Stimulated activated naive CD8-positive, alpha-beta T cell treated with anti-CD3 and anti-CD28 coated beads, Interleukin-15, Interleukin-2, amounts not matched to agents 100 ng/mL and 50 ng/mL, for 24 hours (primary cell): ENCODE measurements around the gene VARS2.
"Not testable (repeated sequence)": the region's sequence is repeated elsewhere in the genome, so short reads cannot be mapped to it uniquely, and the experiment has no call there.

Experiments used
- H3K27ac Mint-ChIP-seq: one replicate; pipeline ENCODE4 v1.8.0; 2021; ENCODE audit warnings: mild to moderate bottlenecking, mixed read lengths
- H3K27me3 Mint-ChIP-seq: one replicate; pipeline ENCODE4 v1.8.0; 2021; ENCODE audit warnings: mixed read lengths
- H3K36me3 Mint-ChIP-seq: one replicate; pipeline ENCODE4 v1.8.0; 2021; ENCODE audit warnings: low read depth, mixed read lengths
- H3K4me1 Mint-ChIP-seq: one replicate; pipeline ENCODE4 v1.8.0; 2021; ENCODE audit warnings: low read depth, mixed read lengths
- H3K4me3 Mint-ChIP-seq: one replicate; pipeline ENCODE4 v1.8.0; 2021; ENCODE audit warnings: mild to moderate bottlenecking, mixed read lengths
- H3K9me3 Mint-ChIP-seq: one replicate; pipeline ENCODE4 v1.8.0; 2021; ENCODE audit warnings: mixed read lengths

Gene VARS2

DNA sequence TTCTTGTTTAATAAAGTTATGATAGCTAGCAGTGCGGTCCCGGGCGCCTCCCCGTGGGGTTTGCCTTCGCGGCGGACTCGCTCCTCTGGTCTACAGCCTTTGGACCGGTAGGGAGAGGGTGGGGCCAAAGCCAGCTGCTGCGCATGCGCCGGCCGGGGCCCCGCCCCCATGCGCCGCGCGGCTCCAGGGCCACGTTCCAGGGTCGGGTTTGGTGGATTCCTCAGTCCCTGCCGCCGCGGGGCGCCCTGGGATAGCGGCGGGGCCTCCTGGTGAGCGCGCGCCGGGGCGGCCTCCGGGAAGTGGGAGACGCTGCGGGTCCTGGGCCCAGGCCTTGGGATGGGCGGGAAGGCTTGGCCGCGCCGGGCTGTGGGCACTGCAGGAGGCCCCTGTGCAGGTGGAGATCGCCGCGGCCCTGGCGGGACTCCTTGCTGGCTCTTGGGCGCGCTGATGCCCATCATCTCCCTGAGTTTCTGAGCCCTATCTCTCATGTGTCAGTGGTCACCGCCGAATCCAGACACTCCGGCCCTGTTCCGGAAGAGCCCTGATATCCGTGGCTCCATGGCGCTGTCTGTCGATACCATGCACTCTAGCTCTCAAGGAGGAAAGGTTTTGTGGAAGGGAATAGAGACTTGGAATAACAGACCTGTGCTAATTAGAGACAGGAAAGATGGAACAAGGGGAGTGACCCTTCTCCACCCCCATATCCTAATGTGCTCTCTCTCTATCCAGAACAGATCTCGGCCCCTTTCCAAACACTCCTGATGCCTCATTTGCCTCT is at the start of gene VARS2:
Gene VARS2, plus strand, starts transcription at position 163 of the 778 bp plus-strand sequence. Its CDS starts 599 bp downstream, at position 762.
- Mint-ChIP-seq H3K27ac (peak within 1 kb of the TSS; percentile 94), H3K36me3 (peaks cover 78% of the 10 kb centered on the region), H3K9me3 (no peaks in the 10 kb centered on the region), H3K4me1 (peaks cover 38% of the 10 kb centered on the region), H3K27me3 (no peaks in the 10 kb centered on the region), H3K4me3 (peak within 1 kb of the TSS; percentile 93)

DNA sequence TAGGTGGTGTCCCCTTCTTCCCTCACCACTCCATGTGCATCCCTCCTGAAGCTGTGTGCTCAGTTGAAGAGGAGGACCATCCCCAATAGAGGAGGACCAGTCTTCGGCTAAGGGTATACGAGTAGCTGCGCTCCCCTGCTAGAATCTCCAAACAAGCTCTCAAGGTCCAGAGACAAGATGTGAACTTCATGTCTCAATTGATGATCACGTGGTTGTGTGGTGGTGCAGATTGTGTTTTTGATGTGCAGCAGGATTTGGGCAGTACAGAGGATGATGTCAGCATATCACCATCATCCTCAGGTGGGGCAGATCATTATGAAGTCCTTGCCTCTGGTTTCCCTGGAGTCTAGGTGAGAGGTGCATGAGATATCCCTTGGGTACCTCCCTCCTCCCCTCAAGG is 49.7 kb upstream of the VARS2 start:
- peaks cover 20% of the 10 kb centered on the region for H3K4me1 Mint-ChIP-seq

DNA sequence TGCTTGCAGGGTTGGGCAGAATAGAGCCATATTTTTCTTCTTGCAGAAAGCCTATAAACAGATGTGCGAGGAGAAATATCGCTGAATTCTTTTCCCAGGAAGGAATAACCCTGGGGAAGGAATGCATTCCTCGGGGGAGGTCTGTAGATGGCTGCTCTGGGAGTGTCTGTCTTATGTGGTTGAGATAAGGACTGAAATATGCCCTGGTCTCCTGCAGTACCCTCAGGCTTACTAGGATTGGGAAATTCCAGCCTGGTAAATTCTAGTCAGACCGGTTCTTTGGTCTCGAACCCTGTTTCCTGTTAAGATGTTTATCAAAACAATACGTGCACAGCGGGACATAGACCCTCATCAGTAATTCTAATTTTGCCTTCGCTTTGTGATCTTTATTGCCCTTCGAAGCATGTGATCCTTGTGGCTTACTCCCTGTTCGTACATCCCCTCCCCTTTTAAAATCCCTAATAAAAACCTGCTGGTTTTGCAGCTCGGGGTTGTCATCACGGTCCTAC is 44.7 kb upstream of the VARS2 start:
- H3K4me3 Mint-ChIP-seq, H3K27ac Mint-ChIP-seq, H3K27me3 Mint-ChIP-seq: not testable (repeated sequence)
- Mint-ChIP-seq H3K36me3 (peaks cover 30% of the 10 kb centered on the region), H3K4me1 (peaks cover 27% of the 10 kb centered on the region), H3K9me3 (peaks cover 32% of the 10 kb centered on the region)

More for the DNA sequence above, 49.7 kb upstream of the VARS2 start:
- peaks cover 14% of the 10 kb centered on the region for H3K36me3 Mint-ChIP-seq
- H3K4me3 Mint-ChIP-seq, result no peak overlapping the region
- no peak overlapping the region for H3K27ac Mint-ChIP-seq
- no peaks in the 10 kb centered on the region for H3K27me3 Mint-ChIP-seq
- H3K9me3 Mint-ChIP-seq, result peaks cover 20% of the 10 kb centered on the region

DNA sequence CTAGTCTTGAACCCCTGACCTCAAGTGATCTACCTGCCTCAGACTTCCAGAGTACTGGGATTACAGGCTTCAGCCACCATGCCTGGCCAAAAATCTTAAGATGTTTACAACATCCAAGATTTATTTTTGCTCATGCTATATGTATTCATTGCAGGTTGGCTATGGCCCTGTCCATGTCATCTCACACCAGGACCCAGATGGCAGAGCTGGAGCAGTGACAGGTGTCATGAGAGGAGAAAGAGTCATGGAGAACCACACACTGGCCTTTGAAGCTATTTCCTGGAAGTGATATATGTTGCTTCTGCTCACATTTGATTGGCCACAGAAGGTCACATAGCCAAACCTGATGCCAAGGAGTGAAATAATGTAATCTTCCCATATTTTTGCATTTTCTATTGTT is 43.5 kb upstream of the VARS2 start:
- Mint-ChIP-seq H3K9me3 (peaks cover 32% of the 10 kb centered on the region), H3K4me3 (peak overlapping the region; percentile 47), H3K4me1 (peaks cover 31% of the 10 kb centered on the region), H3K27me3 (no peaks in the 10 kb centered on the region), H3K36me3 (peaks cover 30% of the 10 kb centered on the region), H3K27ac (peak overlapping the region; percentile 97)

DNA sequence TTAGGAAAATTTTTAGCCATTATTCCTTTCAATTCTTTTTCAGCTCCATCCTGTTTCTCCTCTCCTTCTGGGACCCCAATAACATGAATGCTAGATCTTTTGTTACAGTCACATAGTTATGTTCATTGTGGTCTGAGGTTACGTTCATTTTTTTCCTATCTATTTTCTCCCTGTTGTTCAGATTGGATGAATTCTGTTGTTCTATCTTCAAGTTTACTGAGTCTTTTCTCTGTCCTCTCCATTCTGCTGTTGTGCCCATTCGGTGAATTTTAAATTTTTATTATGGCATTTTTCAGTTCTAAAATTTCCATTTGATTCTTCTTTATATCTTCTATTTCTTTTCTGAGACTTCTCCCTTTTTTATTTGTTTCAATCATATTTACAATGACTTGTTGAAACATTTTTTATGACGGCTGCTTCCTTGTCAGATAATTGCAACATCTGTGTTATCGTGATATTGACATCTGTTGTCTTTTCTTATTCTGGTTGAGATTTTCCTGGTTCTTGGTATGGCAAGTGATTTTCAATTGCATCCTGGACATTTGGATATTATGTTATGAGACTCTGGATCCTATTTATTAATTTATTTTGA is 42.4 kb upstream of the VARS2 start:
- Mint-ChIP-seq H3K27ac (peak overlapping the region; percentile 97), H3K4me1 (peaks cover 41% of the 10 kb centered on the region), H3K4me3 (peak overlapping the region; percentile 57), H3K9me3 (peaks cover 32% of the 10 kb centered on the region), H3K27me3 (no peaks in the 10 kb centered on the region), H3K36me3 (peaks cover 30% of the 10 kb centered on the region)

DNA sequence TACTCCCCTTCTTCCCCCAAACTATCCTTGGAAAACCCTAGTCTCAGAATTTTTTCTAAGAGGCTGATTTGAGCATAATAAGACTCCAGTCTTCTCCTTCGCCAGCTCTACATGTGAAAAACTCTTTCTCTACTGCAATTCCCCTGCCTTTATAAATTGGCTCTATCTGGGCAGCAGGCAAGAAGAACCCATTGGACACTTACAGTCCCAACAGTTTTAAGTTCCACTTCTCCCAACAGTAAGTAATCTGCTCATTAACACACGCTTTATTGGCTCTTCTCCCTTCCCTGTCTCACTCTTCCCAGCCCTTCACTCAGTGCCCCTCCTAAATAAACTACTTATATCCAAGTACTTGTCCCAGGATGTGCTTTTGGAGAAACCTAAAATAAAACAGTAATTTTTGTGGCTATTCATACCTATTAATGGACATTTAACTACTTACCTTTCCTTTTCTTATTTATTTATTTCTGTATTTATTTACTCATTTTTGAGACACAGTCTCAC is 40.8 kb upstream of the VARS2 start:
- no peaks in the 10 kb centered on the region for H3K27me3 Mint-ChIP-seq
- no peak overlapping the region for H3K4me3 Mint-ChIP-seq
- H3K9me3 Mint-ChIP-seq, result peaks cover 28% of the 10 kb centered on the region
- H3K27ac Mint-ChIP-seq, result no peak overlapping the region
- peaks cover 30% of the 10 kb centered on the region for H3K36me3 Mint-ChIP-seq
- peaks cover 55% of the 10 kb centered on the region for H3K4me1 Mint-ChIP-seq

DNA sequence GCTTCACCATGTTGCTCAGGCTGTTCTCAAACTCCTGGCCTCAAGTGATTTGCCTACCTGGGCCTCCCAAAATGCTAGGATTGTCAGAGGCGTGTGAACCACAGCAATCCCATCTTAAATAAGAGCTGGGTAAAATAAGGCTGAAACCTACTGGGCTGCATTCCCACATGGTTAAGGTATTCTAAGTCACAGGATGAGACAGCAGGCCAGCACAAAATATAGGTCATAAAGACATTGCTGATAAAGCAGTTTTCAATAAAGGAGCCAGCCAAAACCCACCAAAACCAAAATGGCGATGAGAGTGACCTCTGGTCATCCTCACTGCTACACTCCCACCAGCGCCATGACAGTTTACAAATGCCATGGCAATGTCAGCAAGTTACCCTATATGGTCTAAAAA is 40.2 kb upstream of the VARS2 start:
- H3K4me1 Mint-ChIP-seq, result peaks cover 60% of the 10 kb centered on the region
- not testable (repeated sequence) for H3K4me3 Mint-ChIP-seq
- H3K9me3 Mint-ChIP-seq, result peaks cover 22% of the 10 kb centered on the region

DNA sequence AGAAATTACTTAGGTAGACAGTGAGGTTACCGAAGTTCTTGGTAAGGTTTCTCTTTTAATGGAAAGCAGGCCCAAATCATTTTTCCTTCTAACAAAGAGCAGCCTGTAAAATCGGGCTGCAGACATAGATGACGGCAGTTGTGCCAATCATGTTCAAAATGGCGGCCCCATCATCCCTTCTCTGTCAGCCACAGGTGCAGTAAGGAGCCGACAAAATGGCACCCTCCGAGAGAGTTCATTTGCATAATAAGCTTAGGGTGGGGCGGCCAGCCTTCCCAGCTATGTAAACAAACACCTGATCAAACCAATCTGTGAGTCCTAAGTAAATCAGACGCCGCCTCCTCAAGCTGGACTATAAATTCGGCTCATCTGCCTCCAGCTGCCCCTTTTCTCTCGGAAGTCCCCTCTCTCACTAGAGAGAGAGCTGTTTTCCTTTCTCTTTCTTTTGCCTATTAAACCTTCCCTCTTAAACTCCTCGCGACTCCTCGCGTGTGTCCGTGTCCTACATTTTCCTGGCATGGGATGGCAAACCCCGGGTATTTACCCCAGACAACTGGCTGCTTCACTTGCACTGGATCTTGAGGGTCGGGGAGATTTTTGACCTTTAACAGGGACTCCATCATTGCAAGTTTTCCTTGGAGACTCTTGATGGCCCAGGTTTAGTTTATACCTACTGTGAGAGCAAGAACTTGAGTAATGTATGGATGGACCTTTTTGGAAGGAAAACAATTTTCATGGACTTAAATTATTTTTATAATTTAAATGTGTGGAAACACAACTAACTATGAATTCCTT is 38.6 kb upstream of the VARS2 start:
- Mint-ChIP-seq H3K36me3 (peaks cover 17% of the 10 kb centered on the region), H3K4me3 (no peak overlapping the region), H3K27ac (peak overlapping the region; percentile 74), H3K27me3 (no peaks in the 10 kb centered on the region), H3K9me3 (peaks cover 18% of the 10 kb centered on the region), H3K4me1 (peaks cover 64% of the 10 kb centered on the region)

More for the DNA sequence above, 40.2 kb upstream of the VARS2 start:
- H3K27ac Mint-ChIP-seq, H3K27me3 Mint-ChIP-seq: not testable (repeated sequence)
- H3K36me3 Mint-ChIP-seq, result peaks cover 26% of the 10 kb centered on the region

DNA sequence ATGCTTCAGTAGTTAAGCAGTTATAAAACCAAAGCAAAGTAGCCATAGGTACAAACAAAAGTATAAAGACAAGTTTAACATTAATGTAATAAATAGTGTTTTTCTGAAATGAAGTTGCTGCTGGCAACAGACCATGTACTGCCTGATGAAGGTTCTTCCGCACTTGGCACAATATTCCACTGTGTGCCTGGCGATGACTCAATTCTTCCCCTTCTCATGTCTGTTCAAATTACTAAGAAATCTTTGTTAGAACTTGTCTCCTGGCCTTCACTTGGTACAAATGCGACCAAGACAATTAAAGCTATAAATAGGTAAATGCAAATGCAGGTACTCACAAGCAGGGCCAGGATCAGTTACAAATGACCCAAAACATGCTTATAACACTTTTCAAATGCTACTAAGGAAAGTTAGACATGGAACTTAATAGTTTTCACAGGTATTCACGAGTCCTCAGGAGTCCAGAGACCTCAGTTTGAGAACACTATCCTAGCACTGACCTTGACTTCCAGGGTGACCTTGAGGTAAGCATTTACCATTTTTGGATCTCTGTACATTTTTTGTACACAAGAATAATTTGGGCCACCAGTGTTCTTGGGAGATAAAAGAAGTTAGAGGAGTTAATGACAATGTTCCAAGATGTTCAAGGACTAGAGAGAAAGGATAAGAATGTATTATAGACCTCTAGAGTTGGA is 37.9 kb upstream of the VARS2 start:
- Mint-ChIP-seq H3K36me3 (peaks cover 13% of the 10 kb centered on the region), H3K4me1 (peaks cover 57% of the 10 kb centered on the region), H3K9me3 (peaks cover 13% of the 10 kb centered on the region), H3K4me3 (peak overlapping the region; percentile 49), H3K27me3 (no peaks in the 10 kb centered on the region), H3K27ac (peak overlapping the region; percentile 79)

DNA sequence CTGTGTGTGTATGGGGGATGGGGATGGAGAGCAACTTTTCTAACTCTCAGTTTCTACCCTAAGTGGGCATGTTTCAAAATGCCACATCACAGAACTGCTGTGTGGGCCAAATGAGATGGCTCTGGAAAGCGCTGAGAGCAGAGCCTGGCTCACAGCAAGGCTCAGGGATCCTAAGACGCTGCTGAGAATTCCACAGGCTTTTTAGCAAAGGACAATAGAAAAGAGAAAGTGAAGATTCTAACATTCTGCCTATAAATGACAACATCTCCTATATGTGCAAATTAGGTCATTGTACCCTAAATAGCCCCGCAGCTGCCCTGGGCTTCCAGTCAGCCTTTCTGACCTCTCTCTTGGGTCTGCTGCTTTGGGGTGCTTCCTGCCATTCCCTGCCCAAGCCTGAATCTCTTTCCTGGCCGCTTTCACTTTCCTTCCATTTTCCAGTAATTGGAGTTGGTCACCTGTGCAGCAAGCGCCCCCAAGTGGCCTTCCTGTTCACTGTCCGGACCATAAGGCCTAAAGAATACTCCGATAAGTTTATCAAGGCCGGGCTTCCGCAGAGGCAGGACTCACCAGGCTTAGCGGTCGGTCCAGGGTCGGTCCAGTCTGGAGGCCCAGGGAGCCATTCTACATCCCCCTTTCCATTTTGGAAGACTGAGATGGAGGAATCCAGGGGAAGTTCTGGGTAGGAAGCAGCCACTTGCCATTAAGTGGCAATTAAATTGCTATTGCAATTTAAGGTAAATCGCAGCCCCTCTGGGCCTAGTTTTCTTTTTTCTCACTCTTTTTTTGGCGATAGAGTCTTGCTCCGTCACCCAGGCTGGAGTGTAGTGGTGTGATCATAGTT is 36.4 kb upstream of the VARS2 start:
- Mint-ChIP-seq H3K27ac (peak overlapping the region; percentile 90), H3K27me3 (no peaks in the 10 kb centered on the region), H3K9me3 (peaks cover 4% of the 10 kb centered on the region), H3K4me3 (peak overlapping the region; percentile 67), H3K36me3 (no peaks in the 10 kb centered on the region), H3K4me1 (peaks cover 51% of the 10 kb centered on the region)

DNA sequence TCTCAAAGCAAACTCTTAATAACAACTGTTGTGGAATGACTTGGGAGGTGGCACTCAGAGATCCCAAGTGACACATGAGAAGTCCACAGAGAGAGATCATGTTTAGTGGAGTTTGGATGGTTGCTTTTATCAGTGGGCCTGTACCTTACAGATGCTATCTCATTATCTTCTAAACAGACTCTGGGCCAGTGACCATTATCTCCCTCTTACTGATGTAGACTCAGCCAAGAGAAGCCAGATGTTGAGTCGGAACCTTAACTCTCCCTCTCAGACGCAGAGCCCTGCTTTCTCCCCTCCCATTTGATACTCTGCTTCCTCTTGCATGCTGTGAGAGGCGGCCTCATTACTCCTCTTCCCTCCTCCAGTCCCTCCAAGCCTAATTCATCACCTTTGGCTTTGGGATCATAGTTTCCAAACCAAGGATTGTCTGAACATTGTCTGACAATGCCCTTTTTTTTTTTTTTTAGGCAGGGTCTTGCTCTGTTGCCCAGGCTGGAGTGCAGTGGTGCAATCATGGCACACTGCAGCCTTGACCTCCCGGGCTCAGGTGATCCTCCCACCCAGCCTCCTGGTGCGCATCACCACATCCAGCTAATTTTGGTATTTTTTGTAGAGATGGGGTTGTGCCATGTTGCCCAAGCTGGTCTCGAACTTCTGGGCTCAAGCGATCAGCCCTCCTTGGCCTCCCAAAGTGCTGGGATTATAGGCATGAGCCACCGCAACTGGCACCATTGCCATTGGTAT is 34.2 kb upstream of the VARS2 start:
- no peaks in the 10 kb centered on the region for H3K9me3 Mint-ChIP-seq

DNA sequence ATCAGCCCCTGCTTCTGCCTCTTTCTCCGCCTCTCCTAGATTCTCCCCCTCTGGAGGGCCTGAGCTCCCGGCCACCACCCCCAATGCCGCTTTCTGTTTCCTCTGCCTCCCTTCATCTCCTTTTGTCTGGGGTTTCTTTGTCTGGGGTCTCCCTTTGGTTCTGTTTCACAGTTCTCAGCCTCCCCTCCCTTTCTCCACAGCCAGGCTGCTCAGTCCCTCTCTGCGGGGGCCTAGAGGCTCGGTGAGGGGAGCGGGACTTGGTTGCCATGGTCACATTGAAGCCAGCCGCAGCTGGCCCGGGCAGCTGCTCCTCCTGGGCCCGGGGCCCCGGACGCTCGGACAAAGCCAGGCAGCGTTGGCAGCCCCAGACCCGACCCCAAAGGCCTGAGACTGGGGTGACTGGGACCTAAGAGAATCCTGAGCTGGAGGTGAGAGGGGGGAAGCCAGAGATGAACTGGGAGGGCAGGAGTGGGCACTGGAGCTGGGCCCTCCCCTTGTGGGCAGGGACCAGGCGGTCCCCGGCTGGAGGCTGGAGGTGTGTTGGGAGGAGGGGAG is 33.3 kb upstream of the VARS2 start:
- H3K27ac Mint-ChIP-seq, result no peak overlapping the region
- no peaks in the 10 kb centered on the region for H3K27me3 Mint-ChIP-seq
- no peaks in the 10 kb centered on the region for H3K36me3 Mint-ChIP-seq
- no peak overlapping the region for H3K4me3 Mint-ChIP-seq
- H3K4me1 Mint-ChIP-seq, result peaks cover 59% of the 10 kb centered on the region
- no peaks in the 10 kb centered on the region for H3K9me3 Mint-ChIP-seq

More for the DNA sequence above, 34.2 kb upstream of the VARS2 start:
- Mint-ChIP-seq H3K27me3 (no peaks in the 10 kb centered on the region), H3K4me1 (peaks cover 58% of the 10 kb centered on the region), H3K4me3 (no peak overlapping the region), H3K36me3 (no peaks in the 10 kb centered on the region), H3K27ac (no peak overlapping the region)
